ENCODE results near the gene NPFF.

NPFF gene

GRCh38 chr12:53493610-53494391, 13.5 kb downstream of the NPFF start:
- peak overlapping the region; percentile 47 for H3K4me3 ChIP-seq (ENCODE audit: low read length)
- DNase-seq (ENCODE audit: low read depth): no peak
- TF ChIP-seq, protein P1, sequence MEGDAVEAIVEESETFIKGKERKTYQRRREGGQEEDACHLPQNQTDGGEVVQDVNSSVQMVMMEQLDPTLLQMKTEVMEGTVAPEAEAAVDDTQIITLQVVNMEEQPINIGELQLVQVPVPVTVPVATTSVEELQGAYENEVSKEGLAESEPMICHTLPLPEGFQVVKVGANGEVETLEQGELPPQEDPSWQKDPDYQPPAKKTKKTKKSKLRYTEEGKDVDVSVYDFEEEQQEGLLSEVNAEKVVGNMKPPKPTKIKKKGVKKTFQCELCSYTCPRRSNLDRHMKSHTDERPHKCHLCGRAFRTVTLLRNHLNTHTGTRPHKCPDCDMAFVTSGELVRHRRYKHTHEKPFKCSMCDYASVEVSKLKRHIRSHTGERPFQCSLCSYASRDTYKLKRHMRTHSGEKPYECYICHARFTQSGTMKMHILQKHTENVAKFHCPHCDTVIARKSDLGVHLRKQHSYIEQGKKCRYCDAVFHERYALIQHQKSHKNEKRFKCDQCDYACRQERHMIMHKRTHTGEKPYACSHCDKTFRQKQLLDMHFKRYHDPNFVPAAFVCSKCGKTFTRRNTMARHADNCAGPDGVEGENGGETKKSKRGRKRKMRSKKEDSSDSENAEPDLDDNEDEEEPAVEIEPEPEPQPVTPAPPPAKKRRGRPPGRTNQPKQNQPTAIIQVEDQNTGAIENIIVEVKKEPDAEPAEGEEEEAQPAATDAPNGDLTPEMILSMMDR (conservative IDR thresholded peaks at IDR 0.05; ENCODE audit: low read depth, low read length): no peak

DNA sequence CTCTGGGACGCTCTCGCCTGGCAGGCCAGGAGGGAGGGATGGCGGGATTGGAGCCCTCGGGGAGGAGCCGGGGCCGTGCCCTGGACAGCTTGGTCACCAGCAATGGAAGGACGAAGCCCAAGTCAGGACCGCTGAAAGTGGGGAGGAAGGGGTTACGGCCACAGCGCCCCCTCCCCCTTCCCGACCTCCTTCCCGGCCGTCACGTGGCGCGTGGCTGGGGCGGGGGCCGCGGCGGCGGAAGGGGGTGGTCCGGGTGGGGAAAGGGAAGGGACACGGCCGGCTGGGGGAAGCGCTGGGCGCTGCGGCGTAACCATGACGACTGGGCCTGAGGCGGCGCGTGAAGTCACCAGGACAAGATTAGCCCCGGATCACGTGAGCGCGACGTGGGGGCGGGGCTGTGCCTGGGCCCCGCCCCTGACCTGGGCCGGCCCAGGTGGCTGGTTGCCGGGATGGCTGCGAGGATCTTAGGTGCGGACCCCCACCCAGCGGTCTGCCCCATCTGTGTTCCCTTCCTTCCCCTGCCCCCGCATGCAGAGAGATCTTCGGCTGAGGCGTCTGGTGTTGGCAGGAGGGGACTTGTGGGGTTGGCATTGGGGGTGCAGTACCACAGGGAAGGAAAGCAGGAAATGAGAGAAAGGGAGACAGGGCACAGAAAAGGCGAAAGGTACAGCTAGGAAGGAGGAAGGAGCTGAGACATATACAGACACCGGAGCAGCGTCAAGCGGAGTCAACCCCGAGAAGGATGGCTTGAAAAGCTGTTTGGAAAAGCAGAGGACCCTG, 14.3 kb downstream of the NPFF start:
- TF ChIP-seq, protein P1 (conservative IDR thresholded peaks at IDR 0.05; ENCODE audit: low read depth, low read length): no peak
- DNase-seq (ENCODE audit: low read depth): peak; percentile 63

DNA sequence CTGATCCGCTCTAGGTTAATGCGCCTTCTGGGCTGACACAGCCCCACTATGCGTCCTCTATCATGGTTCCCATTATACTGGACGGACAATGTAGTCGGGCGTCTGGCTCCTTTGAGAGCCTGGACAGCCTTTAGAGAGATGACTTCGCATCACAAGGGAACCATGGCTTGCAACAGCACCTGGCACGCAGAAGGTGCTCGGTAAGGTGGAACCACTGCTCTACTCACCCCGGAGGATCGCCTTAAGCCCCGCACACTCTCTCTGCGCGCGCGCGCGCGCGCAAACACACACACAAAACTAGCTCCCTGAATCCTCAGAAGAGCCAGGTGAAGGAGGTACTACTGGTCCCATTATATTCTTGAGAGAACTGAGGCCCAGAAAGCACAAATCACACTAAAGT, 15.1 kb downstream of the NPFF start:
- DNase-seq (ENCODE audit: low read depth): no peak
- H3K4me3 ChIP-seq (ENCODE audit: low read length): peak overlapping the region; percentile 47
- TF ChIP-seq, protein P1 (conservative IDR thresholded peaks at IDR 0.05; ENCODE audit: low read depth, low read length): no peak

More for the DNA sequence above, 14.3 kb downstream of the NPFF start:
- peak overlapping the region; percentile 47 for H3K4me3 ChIP-seq (ENCODE audit: low read length)

GRCh38 chr12:53489242-53489864, 17.9 kb downstream of the NPFF start:
- H3K4me3 ChIP-seq (ENCODE audit: low read length): no peak overlapping the region
- no peak for DNase-seq (ENCODE audit: low read depth)
- TF ChIP-seq, protein P1 (conservative IDR thresholded peaks at IDR 0.05; ENCODE audit: low read depth, low read length): no peak

DNA sequence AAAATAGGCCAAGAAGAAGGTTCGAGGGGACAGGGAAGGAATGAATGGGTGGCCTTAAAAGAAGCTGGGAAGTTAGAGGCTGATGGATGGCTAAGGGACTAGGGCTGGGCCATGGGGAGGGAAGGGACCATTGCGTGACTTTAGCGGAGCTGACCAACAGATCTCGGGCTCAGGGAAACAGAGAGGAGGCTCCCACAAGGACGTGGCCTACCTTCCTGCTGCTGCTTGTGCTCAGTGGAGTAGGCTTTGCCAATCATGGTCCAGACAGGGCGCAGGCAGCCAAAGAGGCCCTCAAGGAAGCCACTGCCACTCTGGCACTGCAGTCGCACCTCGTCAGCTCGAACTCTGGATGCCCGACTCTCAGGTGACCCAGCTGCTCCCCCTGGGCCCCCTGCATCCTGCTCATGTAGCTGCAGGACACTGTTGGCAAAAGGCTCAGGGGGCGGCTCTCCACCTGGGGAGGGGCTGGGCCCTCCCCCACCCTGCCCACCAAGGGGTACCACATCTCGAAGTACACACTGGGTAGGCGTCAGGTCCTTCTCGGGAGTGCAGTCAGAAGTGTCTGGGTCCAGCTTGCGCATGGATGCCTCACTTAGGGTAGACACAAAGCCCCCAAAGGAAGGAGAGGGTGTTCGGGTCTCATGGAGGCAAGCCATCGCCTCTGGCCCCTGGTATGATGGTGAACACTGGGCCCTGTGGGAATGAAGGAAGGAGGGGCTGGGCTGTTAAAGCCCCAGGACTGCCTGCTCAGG, 20.4 kb downstream of the NPFF start:
- TF ChIP-seq, protein P1 (conservative IDR thresholded peaks at IDR 0.05; ENCODE audit: low read depth, low read length): no peak
- no peak for DNase-seq (ENCODE audit: low read depth)
- H3K4me3 ChIP-seq (ENCODE audit: low read length): no peak overlapping the region

GRCh38 chr12:53485955-53486735, 21.1 kb downstream of the NPFF start:
- no peak overlapping the region for H3K4me3 ChIP-seq (ENCODE audit: low read length)
- DNase-seq (ENCODE audit: low read depth): no peak
- TF ChIP-seq, protein P1 (conservative IDR thresholded peaks at IDR 0.05; ENCODE audit: low read depth, low read length): no peak

Data from retinal pigment epithelial cell (primary cell).